ENCODE data around the gene IL6R.
"Not testable (repeated sequence)": the region's sequence is repeated elsewhere in the genome, so short reads cannot be mapped to it uniquely, and the experiment has no call there.

The IL6R gene

DNA sequence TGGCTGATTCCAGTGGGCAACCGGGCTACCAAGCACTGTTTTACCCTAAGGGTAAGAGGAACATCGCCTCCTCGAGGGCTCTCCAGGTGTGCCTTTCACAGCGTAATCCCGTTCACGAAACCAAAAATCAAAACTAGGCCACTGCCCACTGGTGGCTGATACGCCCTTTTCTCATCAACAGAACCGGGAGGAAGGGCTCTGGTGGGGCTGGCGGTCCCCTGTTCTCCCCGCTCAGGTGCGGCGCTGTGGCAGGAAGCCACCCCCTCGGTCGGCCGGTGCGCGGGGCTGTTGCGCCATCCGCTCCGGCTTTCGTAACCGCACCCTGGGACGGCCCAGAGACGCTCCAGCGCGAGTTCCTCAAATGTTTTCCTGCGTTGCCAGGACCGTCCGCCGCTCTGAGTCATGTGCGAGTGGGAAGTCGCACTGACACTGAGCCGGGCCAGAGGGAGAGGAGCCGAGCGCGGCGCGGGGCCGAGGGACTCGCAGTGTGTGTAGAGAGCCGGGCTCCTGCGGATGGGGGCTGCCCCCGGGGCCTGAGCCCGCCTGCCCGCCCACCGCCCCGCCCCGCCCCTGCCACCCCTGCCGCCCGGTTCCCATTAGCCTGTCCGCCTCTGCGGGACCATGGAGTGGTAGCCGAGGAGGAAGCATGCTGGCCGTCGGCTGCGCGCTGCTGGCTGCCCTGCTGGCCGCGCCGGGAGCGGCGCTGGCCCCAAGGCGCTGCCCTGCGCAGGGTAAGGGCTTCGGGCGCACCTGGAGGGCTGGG is at the start of gene IL6R:
Gene IL6R, plus strand, starts transcription at position 360 of the 763 bp plus-strand sequence. Its CDS starts 287 bp downstream, at position 647.
- Mint-ChIP-seq H3K4me3 (peak within 1 kb of the TSS; percentile 86), H3K36me3 (ENCODE audit: low read depth) (no peaks in the 10 kb centered on the region), H3K27ac (peak within 1 kb of the TSS; percentile 95), H3K4me1 (ENCODE audit: low read depth) (peaks cover 90% of the 10 kb centered on the region), H3K27me3 (no peaks in the 10 kb centered on the region), H3K9me3 (no peaks in the 10 kb centered on the region)
- peak; percentile 84 for DNase-seq

DNA sequence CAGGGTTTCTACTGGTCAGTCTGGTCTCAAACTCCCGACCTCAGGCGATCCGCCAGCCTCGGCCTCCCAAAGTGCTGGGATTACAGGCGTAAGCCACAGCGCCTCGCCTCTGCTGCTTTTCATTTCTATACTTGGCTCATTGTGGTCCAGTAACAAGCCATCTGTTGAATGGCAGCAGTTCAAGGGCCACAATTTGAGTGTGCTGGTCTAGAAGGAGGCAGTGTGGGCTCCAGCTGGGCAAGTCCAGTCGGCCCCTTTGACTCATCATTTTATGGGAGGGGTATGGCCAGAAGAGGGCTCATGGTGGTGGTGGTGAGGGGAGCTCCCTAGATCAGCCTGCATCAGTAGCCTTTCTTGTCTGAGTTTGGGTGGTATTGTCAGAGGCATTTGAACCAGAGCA is 46.6 kb upstream of the IL6R start:
- Mint-ChIP-seq H3K4me3 (no peak overlapping the region), H3K4me1 (ENCODE audit: low read depth) (peaks cover 9% of the 10 kb centered on the region), H3K27ac (no peak overlapping the region), H3K9me3 (no peaks in the 10 kb centered on the region), H3K27me3 (no peaks in the 10 kb centered on the region), H3K36me3 (ENCODE audit: low read depth) (no peaks in the 10 kb centered on the region)
- DNase-seq, result no peak

DNA sequence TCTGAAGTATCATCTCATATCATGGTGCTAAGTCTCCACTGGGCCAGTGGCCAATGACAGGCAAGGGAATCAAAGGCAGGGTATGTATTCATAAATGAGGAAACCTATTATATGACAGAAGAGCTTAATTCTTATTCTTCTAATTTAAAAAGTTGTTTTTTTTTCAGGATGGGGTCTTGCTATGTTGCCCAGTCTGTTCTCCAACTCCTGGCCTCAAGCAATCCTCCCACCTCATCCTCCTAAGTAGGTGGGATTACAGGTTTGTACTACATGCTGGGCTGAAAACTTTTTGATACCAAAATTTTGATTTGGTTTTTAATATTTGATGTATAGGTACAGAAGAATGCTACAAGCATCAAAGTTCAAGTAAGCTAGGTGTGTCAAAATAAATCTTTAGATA is 44.9 kb upstream of the IL6R start:
- Mint-ChIP-seq H3K4me3 (no peak overlapping the region), H3K27ac (no peak overlapping the region), H3K4me1 (ENCODE audit: low read depth) (no peaks in the 10 kb centered on the region), H3K9me3 (no peaks in the 10 kb centered on the region), H3K27me3 (no peaks in the 10 kb centered on the region), H3K36me3 (ENCODE audit: low read depth) (no peaks in the 10 kb centered on the region)
- DNase-seq, result no peak

DNA sequence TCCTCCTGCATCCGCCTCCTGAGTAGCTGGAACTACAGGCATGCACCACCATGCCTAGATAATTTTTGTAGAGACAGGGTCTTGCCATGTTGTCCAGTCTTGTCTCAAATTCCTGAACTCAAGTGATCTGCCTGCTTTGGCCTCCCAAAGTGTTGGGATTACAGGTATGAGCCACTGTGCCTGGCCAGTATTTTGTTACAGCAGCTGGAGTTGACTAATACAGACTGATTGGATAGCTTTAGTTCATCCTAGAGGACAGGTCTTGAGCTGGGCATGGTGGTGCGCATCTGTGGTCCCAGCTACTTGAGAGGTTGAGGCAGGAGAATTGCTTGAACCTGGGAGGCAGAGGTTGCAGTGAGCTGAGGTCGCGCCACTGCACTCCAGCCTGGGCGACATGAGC is 44.3 kb upstream of the IL6R start:
- not testable (repeated sequence) for H3K4me3 Mint-ChIP-seq; H3K9me3 Mint-ChIP-seq; H3K4me1 Mint-ChIP-seq (ENCODE audit: low read depth); H3K27me3 Mint-ChIP-seq; H3K27ac Mint-ChIP-seq; DNase-seq; H3K36me3 Mint-ChIP-seq (ENCODE audit: low read depth)

DNA sequence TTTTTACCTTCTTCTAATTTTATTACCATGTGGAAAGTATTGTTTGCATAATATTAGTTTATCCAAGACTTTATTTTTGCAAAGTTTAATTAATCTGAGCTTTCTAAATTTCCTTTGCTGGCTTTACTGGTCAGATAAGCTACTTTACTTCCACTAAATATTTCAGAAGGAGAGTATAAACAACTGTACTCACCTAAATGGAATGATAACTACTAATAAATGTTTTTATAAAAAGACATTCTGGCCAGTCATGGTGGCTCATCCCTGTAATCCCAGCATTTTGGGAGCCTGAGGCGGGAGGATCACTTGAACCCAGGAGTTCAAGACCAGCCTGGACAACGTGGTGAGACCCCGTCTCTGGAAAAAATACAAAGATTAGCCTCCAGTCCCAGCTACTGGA is 43.8 kb upstream of the IL6R start:
- Mint-ChIP-seq H3K9me3 (no peaks in the 10 kb centered on the region), H3K4me1 (ENCODE audit: low read depth) (peaks cover 5% of the 10 kb centered on the region), H3K36me3 (ENCODE audit: low read depth) (no peaks in the 10 kb centered on the region), H3K27me3 (no peaks in the 10 kb centered on the region), H3K27ac (no peak overlapping the region), H3K4me3 (no peak overlapping the region)
- DNase-seq, result no peak

DNA sequence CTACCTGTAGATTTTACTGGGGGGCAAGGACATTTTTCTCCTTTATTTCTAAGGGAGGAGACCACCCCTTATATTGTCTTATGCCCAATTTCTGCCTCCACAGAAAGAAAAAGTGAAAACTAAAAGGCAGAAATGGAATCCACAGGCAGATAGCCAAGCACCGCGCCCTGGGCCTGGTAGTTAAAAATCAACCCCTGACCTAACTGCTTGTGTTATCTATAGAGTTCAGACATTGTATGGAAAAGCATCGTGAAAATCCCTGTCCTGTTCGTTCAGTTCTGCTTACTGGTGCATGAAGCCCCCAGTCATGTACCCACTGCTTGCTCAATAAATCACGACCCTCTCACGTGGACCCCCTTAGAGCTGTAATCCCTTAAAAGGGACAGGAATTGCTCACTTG is 33.7 kb upstream of the IL6R start:
- no peaks in the 10 kb centered on the region for H3K27me3 Mint-ChIP-seq
- no peaks in the 10 kb centered on the region for H3K9me3 Mint-ChIP-seq
- H3K27ac Mint-ChIP-seq, result no peak overlapping the region
- no peaks in the 10 kb centered on the region for H3K36me3 Mint-ChIP-seq (ENCODE audit: low read depth)
- peaks cover 14% of the 10 kb centered on the region for H3K4me1 Mint-ChIP-seq (ENCODE audit: low read depth)
- DNase-seq, result no peak
- H3K4me3 Mint-ChIP-seq, result no peak overlapping the region

DNA sequence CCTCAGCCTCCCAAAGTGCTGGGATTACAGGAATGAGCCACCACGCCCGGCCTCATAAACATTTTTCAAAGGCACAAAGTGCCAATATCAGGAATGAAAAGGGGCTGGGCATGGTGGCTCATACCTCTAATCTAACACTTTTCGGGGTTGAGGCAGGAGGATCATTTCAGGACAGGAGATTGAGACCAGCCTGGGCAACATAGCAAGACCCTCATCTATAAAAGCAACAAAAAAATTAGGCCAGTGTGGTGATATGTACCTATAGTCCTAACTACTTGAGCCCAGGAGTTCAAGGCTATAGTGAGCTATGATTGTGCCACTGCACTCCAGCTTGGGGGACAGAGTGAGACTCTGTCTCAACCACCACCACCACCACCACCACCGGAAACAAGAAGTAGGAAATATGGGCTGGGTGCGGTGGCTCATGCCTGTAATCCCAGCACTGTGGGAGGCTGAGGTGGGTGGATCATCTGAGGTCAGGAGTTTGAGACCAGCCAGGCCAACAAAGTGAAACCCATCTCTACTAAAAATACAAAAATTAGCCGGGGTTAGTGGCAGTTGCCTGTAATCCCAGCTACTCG is 31.3 kb upstream of the IL6R start:
- DNase-seq; H3K27me3 Mint-ChIP-seq; H3K27ac Mint-ChIP-seq; H3K36me3 Mint-ChIP-seq (ENCODE audit: low read depth); H3K4me3 Mint-ChIP-seq; H3K9me3 Mint-ChIP-seq: not testable (repeated sequence)
- H3K4me1 Mint-ChIP-seq (ENCODE audit: low read depth), result peaks cover 14% of the 10 kb centered on the region

DNA sequence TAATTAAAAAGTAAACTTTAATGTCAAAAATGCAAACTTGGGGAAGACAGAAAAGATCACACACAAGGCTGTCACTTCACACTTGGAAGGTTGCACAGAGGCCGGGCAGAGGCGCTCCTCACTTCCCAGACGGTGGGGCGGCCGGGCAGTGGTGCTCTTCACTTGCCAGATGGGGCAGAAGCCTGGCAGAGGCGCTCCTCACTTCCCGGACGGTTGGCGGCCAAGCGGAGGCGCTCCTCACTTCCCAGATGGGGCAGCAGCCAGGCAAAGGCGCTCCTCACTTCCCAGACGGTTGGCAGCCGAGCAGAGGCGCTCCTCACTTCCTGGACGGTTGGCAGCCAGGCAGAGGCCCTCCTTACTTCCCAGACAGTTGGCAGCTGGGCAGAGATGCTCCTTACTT is 25.8 kb upstream of the IL6R start:
- Mint-ChIP-seq H3K9me3 (no peaks in the 10 kb centered on the region), H3K27me3 (no peaks in the 10 kb centered on the region), H3K4me1 (ENCODE audit: low read depth) (peaks cover 14% of the 10 kb centered on the region), H3K4me3 (no peak overlapping the region), H3K36me3 (ENCODE audit: low read depth) (no peaks in the 10 kb centered on the region), H3K27ac (no peak overlapping the region)
- no peak for DNase-seq

DNA sequence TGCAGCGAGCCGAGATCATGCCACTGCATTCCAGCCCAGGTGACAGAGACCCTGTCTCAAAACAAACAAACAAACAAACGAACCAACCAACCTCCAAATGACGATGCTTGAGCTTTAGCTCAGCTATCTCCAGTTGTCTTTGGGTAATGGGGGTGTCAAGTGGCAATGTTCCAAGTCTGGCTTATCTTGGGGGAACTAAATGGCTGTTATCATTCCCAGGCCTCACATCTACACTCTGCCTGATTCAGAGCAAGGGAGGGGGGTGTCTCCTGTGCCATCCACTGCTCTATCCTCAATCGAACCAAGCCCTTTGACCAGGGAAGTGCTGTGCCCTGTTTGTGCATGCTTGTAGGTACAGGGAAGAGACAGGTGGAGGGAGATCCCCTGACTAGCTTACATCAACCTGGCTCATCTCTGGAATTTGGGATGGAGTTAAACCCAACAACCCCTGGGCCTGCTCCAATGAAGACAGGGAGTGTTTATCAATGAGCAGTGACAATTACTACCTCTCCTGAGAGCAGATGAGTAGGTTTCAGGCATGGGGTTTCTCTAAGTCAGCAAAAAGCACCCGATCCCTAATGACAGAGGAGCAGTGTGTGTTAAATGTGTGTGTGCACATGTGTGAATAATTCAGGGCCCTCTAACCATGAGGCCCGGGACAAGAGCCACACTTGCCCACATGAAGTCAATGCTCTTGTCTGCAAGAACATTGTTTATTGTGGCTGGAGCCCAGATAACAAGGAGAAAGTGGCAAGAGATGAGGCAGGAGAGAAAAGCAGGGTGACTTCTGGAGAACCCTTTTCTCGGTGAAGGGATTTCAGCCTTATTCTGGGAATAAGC is 20.3 kb upstream of the IL6R start:
- Mint-ChIP-seq H3K4me3 (no peak overlapping the region), H3K36me3 (ENCODE audit: low read depth) (no peaks in the 10 kb centered on the region), H3K27me3 (no peaks in the 10 kb centered on the region), H3K27ac (peak overlapping the region; percentile 96), H3K9me3 (no peaks in the 10 kb centered on the region), H3K4me1 (ENCODE audit: low read depth) (peaks cover 44% of the 10 kb centered on the region)
- no peak for DNase-seq

DNA sequence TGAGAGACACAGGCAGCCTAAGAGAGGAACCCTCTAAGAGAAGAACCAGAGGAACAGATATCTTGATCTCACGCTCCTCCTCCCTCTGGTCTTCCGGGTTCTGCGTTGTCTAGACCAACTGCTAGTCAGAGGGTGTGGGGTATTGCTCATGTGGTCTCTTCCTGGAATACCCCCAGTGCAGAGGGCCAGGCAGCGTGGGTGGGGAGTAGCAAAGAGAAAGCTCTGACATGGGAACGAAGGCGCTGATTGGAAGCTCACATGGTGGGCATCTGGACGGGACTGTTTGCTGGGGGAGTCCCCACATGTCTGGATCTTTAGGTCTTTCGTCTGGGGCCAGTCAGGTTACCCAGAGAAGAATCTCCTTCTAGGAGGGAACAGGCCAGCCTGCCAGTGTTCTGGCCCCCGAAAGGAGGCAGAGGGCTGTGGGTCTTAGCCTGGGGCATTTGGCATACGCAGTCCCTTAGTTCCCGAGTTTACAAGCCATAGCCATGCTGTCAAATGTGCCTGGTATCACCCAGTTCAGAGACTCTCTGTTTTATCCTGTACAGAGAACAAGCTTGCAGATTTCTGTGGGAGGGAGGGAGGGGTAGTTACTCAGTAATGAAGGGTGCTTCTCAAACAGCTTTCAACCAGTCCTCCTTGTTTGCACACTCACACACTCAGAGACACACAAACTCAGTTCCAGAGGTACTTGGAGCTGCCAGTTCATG is 18.3 kb upstream of the IL6R start:
- Mint-ChIP-seq H3K36me3 (ENCODE audit: low read depth) (no peaks in the 10 kb centered on the region), H3K9me3 (no peaks in the 10 kb centered on the region), H3K4me1 (ENCODE audit: low read depth) (peaks cover 47% of the 10 kb centered on the region), H3K4me3 (peak overlapping the region; percentile 69), H3K27me3 (no peaks in the 10 kb centered on the region), H3K27ac (peak overlapping the region; percentile 96)
- DNase-seq, result peak; percentile 85

DNA sequence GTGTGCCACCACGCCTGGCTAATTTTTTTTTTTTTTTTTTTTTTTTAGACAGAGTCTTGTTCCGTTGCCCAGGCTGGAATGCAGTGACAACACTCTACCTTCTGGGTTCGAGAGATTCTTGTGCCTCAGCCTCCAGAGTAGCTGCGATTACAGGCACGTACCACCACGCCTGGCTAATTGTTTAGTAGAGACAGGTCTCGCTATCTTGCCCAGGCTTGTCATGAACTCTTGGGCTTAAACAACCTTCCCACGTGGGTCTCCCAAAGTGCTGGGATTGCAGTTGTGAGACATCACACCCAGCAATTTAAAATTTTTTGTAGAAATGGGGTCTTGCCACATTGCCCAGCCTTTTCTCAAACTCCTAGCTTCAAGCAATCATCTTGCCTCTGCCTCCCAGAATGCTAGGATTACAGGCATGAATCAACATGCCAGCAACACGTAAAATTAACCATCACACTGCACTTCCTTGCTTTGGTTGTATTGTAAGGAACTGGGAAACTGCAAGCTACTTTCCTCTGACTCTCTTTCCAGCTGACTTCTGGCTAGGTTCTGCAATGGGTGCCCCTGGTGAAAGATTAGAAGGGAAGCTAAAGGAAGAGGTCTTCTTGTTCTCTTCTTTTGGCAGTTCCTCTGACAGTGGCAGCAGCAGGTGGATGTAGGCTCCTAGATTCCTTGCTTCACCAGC is 13.9 kb upstream of the IL6R start:
- Mint-ChIP-seq H3K27ac (no peak overlapping the region), H3K36me3 (ENCODE audit: low read depth) (no peaks in the 10 kb centered on the region), H3K27me3 (no peaks in the 10 kb centered on the region), H3K9me3 (no peaks in the 10 kb centered on the region), H3K4me3 (no peak overlapping the region), H3K4me1 (ENCODE audit: low read depth) (peaks cover 24% of the 10 kb centered on the region)
- peak; percentile 19 for DNase-seq

DNA sequence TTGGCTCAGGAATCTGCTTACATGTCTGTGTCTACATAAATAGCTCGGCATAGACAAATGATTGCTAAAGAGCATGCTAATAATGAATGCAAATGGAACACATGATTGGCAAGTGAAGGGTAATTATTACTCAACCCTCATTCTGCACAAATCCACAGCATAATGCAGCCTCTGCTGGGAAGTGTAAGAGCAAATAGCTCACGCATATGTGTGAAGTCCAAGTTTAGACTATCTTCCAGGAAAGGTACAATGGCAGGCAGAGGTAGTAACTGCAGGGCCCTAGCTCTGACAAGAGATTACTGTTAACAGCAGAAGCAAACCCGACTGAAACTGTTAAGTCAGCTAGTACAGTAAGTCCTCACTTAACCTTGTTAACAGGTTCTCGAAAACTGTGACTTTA is 7.0 kb upstream of the IL6R start:
- Mint-ChIP-seq H3K36me3 (ENCODE audit: low read depth) (no peaks in the 10 kb centered on the region), H3K9me3 (no peaks in the 10 kb centered on the region), H3K27me3 (no peaks in the 10 kb centered on the region), H3K4me3 (no peak overlapping the region), H3K4me1 (ENCODE audit: low read depth) (peaks cover 32% of the 10 kb centered on the region), H3K27ac (no peak overlapping the region)
- no peak for DNase-seq

DNA sequence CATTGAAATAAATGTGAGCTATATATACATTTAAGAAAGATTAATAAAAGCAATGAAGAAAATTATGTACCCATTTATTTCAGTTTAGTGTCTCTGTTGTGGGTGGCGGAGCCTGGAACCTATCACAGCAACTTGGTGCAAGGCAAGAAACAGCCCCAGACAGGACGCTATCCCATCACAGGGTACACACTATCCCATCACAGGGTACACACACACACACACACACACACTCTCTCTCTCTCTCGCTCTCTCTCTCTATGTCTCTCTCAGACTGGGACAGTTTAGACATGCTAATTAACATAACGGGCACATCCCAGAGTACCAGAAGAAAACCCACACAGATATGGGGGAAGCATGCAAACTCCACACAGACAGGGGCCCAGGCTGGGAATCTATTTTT is 6.5 kb upstream of the IL6R start:
- Mint-ChIP-seq H3K9me3 (no peaks in the 10 kb centered on the region), H3K36me3 (ENCODE audit: low read depth) (no peaks in the 10 kb centered on the region), H3K27me3 (no peaks in the 10 kb centered on the region), H3K4me1 (ENCODE audit: low read depth) (peaks cover 38% of the 10 kb centered on the region), H3K27ac (peak overlapping the region; percentile 48), H3K4me3 (no peak overlapping the region)
- DNase-seq, result no peak

DNA sequence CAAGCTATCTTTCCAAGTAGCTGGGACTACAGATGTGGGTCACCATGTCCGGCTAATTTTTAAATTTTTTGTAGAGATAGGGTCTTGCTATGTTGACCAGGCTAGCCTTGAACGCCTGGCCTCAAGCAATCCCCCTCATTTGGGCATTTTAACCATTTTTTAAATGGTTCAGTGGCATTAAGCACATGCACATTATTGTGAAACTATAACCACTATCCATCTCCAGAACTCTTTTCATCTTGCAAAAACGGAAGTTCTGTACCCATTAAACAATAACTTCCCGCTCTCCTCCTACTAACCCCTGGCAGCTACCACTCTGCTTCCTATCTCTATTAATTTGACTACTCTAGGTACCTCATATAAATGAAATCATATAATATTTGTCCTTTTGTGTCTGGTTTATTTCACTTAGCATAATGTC is 4.8 kb upstream of the IL6R start:
- Mint-ChIP-seq H3K27ac (no peak overlapping the region), H3K4me3 (no peak overlapping the region)

More for the DNA sequence above, 4.8 kb upstream of the IL6R start:
- Mint-ChIP-seq H3K27me3 (no peaks in the 10 kb centered on the region), H3K36me3 (ENCODE audit: low read depth) (no peaks in the 10 kb centered on the region), H3K4me1 (ENCODE audit: low read depth) (peaks cover 53% of the 10 kb centered on the region), H3K9me3 (no peaks in the 10 kb centered on the region)
- no peak for DNase-seq
